ENCODE data around the gene EPS8.
"Not testable (repeated sequence)": the region's sequence is repeated elsewhere in the genome, so short reads cannot be mapped to it uniquely, and the experiment has no call there.

The EPS8 gene

GRCh38 chr12:15756822-15757221 is 32.4 kb downstream of the EPS8 start:
- Mint-ChIP-seq H3K27ac (no peak overlapping the region), H3K27me3 (peaks cover 28% of the 10 kb centered on the region), H3K4me1 (ENCODE audit: low read depth) (no peaks in the 10 kb centered on the region), H3K4me3 (no peak overlapping the region), H3K9me3 (no peaks in the 10 kb centered on the region), H3K36me3 (ENCODE audit: low read depth) (no peaks in the 10 kb centered on the region)
- DNase-seq = no peak

GRCh38 chr12:15754233-15754632 is 35.0 kb downstream of the EPS8 start:
- H3K27me3 Mint-ChIP-seq = peaks cover 18% of the 10 kb centered on the region
- H3K9me3 Mint-ChIP-seq = no peaks in the 10 kb centered on the region
- H3K36me3 Mint-ChIP-seq (ENCODE audit: low read depth) = no peaks in the 10 kb centered on the region
- DNase-seq = no peak
- H3K4me1 Mint-ChIP-seq (ENCODE audit: low read depth) = no peaks in the 10 kb centered on the region
- H3K27ac Mint-ChIP-seq = no peak overlapping the region
- no peak overlapping the region for H3K4me3 Mint-ChIP-seq

- no peak for DNase-seq
- H3K36me3 Mint-ChIP-seq (ENCODE audit: low read depth) = no peaks in the 10 kb centered on the region
- no peaks in the 10 kb centered on the region for H3K4me1 Mint-ChIP-seq (ENCODE audit: low read depth)
- H3K9me3 Mint-ChIP-seq = no peaks in the 10 kb centered on the region
- H3K27ac Mint-ChIP-seq = no peak overlapping the region
- H3K27me3 Mint-ChIP-seq = peaks cover 16% of the 10 kb centered on the region
- no peak overlapping the region for H3K4me3 Mint-ChIP-seq
Observed at GRCh38 chr12:15752785-15753184, 36.4 kb downstream of the EPS8 start.

- Mint-ChIP-seq H3K9me3 (no peaks in the 10 kb centered on the region), H3K27ac (no peak overlapping the region), H3K36me3 (ENCODE audit: low read depth) (no peaks in the 10 kb centered on the region), H3K4me1 (ENCODE audit: low read depth) (no peaks in the 10 kb centered on the region), H3K4me3 (no peak overlapping the region), H3K27me3 (peaks cover 12% of the 10 kb centered on the region)
- no peak for DNase-seq
Observed at GRCh38 chr12:15751741-15752140, 37.4 kb downstream of the EPS8 start.

- Mint-ChIP-seq H3K36me3 (ENCODE audit: low read depth) (no peaks in the 10 kb centered on the region), H3K4me1 (ENCODE audit: low read depth) (no peaks in the 10 kb centered on the region), H3K27ac (no peak overlapping the region), H3K27me3 (peaks cover 12% of the 10 kb centered on the region), H3K4me3 (no peak overlapping the region), H3K9me3 (no peaks in the 10 kb centered on the region)
- DNase-seq = no peak
Observed at GRCh38 chr12:15749937-15750336, 39.3 kb downstream of the EPS8 start.

- not testable (repeated sequence) for H3K36me3 Mint-ChIP-seq (ENCODE audit: low read depth); DNase-seq
- peaks cover 11% of the 10 kb centered on the region for H3K27me3 Mint-ChIP-seq
Observed at GRCh38 chr12:15741870-15742269, 47.3 kb downstream of the EPS8 start.

GRCh38 chr12:15741082-15741481 is 48.1 kb downstream of the EPS8 start:
- Mint-ChIP-seq H3K27ac (no peak overlapping the region), H3K27me3 (peaks cover 11% of the 10 kb centered on the region), H3K4me3 (no peak overlapping the region), H3K9me3 (no peaks in the 10 kb centered on the region), H3K4me1 (ENCODE audit: low read depth) (no peaks in the 10 kb centered on the region), H3K36me3 (ENCODE audit: low read depth) (no peaks in the 10 kb centered on the region)
- DNase-seq = no peak

More at GRCh38 chr12:15741870-15742269, 47.3 kb downstream of the EPS8 start:
- H3K27ac Mint-ChIP-seq; H3K9me3 Mint-ChIP-seq; H3K4me3 Mint-ChIP-seq; H3K4me1 Mint-ChIP-seq (ENCODE audit: low read depth): not testable (repeated sequence)

- not testable (repeated sequence) for H3K36me3 Mint-ChIP-seq (ENCODE audit: low read depth)
Observed at GRCh38 chr12:15740389-15740788, 48.8 kb downstream of the EPS8 start.

GRCh38 chr12:15738438-15739015 is 50.7 kb downstream of the EPS8 start:
- no peak for DNase-seq
- H3K9me3 Mint-ChIP-seq = no peaks in the 10 kb centered on the region
- peaks cover 7% of the 10 kb centered on the region for H3K27me3 Mint-ChIP-seq
- no peak overlapping the region for H3K4me3 Mint-ChIP-seq
- H3K36me3 Mint-ChIP-seq (ENCODE audit: low read depth) = no peaks in the 10 kb centered on the region
- H3K27ac Mint-ChIP-seq = no peak overlapping the region
- no peaks in the 10 kb centered on the region for H3K4me1 Mint-ChIP-seq (ENCODE audit: low read depth)

More at GRCh38 chr12:15740389-15740788, 48.8 kb downstream of the EPS8 start:
- H3K4me3 Mint-ChIP-seq; DNase-seq; H3K9me3 Mint-ChIP-seq; H3K27ac Mint-ChIP-seq; H3K4me1 Mint-ChIP-seq (ENCODE audit: low read depth): not testable (repeated sequence)
- H3K27me3 Mint-ChIP-seq = peaks cover 11% of the 10 kb centered on the region

- no peak for DNase-seq
- no peaks in the 10 kb centered on the region for H3K9me3 Mint-ChIP-seq
- no peaks in the 10 kb centered on the region for H3K4me1 Mint-ChIP-seq (ENCODE audit: low read depth)
- no peak overlapping the region for H3K4me3 Mint-ChIP-seq
- no peak overlapping the region for H3K27ac Mint-ChIP-seq
- no peaks in the 10 kb centered on the region for H3K36me3 Mint-ChIP-seq (ENCODE audit: low read depth)
- peaks cover 10% of the 10 kb centered on the region for H3K27me3 Mint-ChIP-seq
Observed at GRCh38 chr12:15735837-15736615, 53.2 kb downstream of the EPS8 start.

GRCh38 chr12:15733136-15733535 is 56.1 kb downstream of the EPS8 start:
- Mint-ChIP-seq H3K4me1 (ENCODE audit: low read depth) (no peaks in the 10 kb centered on the region), H3K4me3 (no peak overlapping the region), H3K36me3 (ENCODE audit: low read depth) (no peaks in the 10 kb centered on the region), H3K9me3 (no peaks in the 10 kb centered on the region), H3K27me3 (peaks cover 10% of the 10 kb centered on the region), H3K27ac (no peak overlapping the region)
- DNase-seq = no peak

- Mint-ChIP-seq H3K27me3 (peaks cover 10% of the 10 kb centered on the region), H3K27ac (no peak overlapping the region), H3K4me3 (no peak overlapping the region), H3K36me3 (ENCODE audit: low read depth) (no peaks in the 10 kb centered on the region), H3K9me3 (no peaks in the 10 kb centered on the region), H3K4me1 (ENCODE audit: low read depth) (no peaks in the 10 kb centered on the region)
- no peak for DNase-seq
Observed at GRCh38 chr12:15732341-15733061, 56.7 kb downstream of the EPS8 start.

- Mint-ChIP-seq H3K9me3 (no peaks in the 10 kb centered on the region), H3K4me3 (no peak overlapping the region), H3K27me3 (peaks cover 10% of the 10 kb centered on the region), H3K27ac (no peak overlapping the region), H3K36me3 (ENCODE audit: low read depth) (no peaks in the 10 kb centered on the region), H3K4me1 (ENCODE audit: low read depth) (no peaks in the 10 kb centered on the region)
- no peak for DNase-seq
Observed at GRCh38 chr12:15731940-15732339, 57.2 kb downstream of the EPS8 start.

GRCh38 chr12:15729097-15729496 is 60.1 kb downstream of the EPS8 start:
- DNase-seq = no peak
- no peaks in the 10 kb centered on the region for H3K36me3 Mint-ChIP-seq (ENCODE audit: low read depth)
- no peaks in the 10 kb centered on the region for H3K4me1 Mint-ChIP-seq (ENCODE audit: low read depth)
- H3K4me3 Mint-ChIP-seq = no peak overlapping the region
- H3K27ac Mint-ChIP-seq = no peak overlapping the region
- H3K9me3 Mint-ChIP-seq = no peaks in the 10 kb centered on the region
- H3K27me3 Mint-ChIP-seq = peaks cover 10% of the 10 kb centered on the region

- no peaks in the 10 kb centered on the region for H3K36me3 Mint-ChIP-seq (ENCODE audit: low read depth)
- H3K27ac Mint-ChIP-seq = no peak overlapping the region
- no peaks in the 10 kb centered on the region for H3K4me1 Mint-ChIP-seq (ENCODE audit: low read depth)
- no peak overlapping the region for H3K4me3 Mint-ChIP-seq
- peaks cover 10% of the 10 kb centered on the region for H3K27me3 Mint-ChIP-seq
- no peaks in the 10 kb centered on the region for H3K9me3 Mint-ChIP-seq
- DNase-seq = no peak
Observed at GRCh38 chr12:15728118-15728598, 61.0 kb downstream of the EPS8 start.
